ENCODE measurements around the gene NUMA1. TPM values are rescaled to one million over a fixed set of nuclear protein-coding genes. Genes with fewer than 3 reads are reported as not detected.

NUMA1 gene
- total RNA-seq, 2 experiments from 2014 or later: 148 to 159 TPM

DNA sequence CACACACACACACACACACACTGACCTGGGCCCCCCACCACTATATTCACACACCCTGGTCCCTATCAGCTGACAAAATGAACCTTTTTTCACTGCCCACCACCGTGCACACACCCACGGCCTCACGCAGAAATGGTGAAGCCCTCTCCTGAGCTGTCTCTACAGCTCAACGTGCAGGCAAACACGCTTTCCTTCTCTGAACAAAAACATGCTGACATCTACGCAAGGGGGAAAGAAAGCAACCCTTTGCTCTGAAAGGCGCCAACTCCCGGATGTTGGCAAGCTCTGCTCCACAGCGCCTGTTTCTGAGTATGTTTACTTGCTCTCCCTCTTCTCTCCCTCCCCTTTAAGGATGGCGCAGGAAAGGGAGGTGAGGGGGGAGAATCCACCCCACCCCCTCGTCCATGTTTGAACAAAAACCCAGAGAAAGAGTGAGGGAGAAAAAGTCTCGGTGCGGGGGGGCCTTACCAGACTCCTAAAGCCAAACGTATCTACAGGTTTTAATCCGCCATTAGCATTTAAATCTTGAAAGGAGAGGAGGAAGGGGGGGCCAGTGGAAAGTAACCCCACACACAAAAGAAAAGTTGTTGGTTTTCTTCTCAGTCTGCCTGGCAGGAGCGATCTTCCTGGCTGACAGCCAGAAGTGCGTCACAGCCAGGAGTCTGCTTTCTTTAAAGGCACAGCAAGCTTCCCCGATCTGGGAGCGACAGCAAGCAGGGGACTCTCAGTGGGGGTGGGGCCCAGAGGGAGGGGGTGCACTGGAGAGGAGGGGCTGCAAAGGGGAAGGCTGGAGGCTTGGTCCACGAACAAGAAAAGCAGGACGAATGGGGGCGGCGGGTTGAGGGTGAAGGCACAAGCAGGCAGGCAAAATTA is 39.6 kb downstream of the NUMA1 start:
- Histone ChIP-seq H3K36me3 (ENCODE audit: insufficient read depth, low read length) (peaks cover 9% of the 10 kb centered on the region), H3K27ac (ENCODE audit: low read depth, low read length, poor library complexity, severe bottlenecking) (peak overlapping the region; percentile 52), H3K9me3 (ENCODE audit: low read length) (no peaks in the 10 kb centered on the region), H3K9me2 (ENCODE audit: insufficient read depth, low read length) (no peaks in the 10 kb centered on the region), H3K79me2 (ENCODE audit: insufficient read depth, low read depth, low read length) (peaks cover 52% of the 10 kb centered on the region; the same call in 1 of the 2 replicates), H4K20me1 (ENCODE audit: insufficient read depth, low read length) (peaks cover 34% of the 10 kb centered on the region), H3K4me2 (ENCODE audit: low read length) (peak overlapping the region; percentile 90), H3K4me1 (ENCODE audit: insufficient read depth, low read length, poor library complexity, severe bottlenecking) (peaks cover 72% of the 10 kb centered on the region), H3K4me3 (ENCODE audit: low read depth, low read length, poor library complexity, severe bottlenecking) (peak overlapping the region; percentile 66), H2AFZ (ENCODE audit: low read length) (no peak overlapping the region)
- no TSS peak for BruUV-seq (replicated peaks)
- DNase-seq (ENCODE audit: low spot score): peak; percentile 72
- ChIA-PET POLR2A (interaction anchor here (0.7 to 1.9 kb wide), 7 partner anchors 8 to 374 kb away, joined by 3 to 8 read pairs (median 5); no protein-coding TSS in a partner anchor), CTCF (ENCODE audit: unreplicated experiment) (interaction anchor here (1.1 to 1.8 kb wide), 2 partner anchors 9 to 11 kb away, joined by 4 read pairs; no protein-coding TSS in a partner anchor)
- intact Hi-C loops (cut with micrococcal nuclease; ENCODE audit: unreplicated experiment): no loop called here
- no peak for TF ChIP-seq EZH2phosphoT487 (IDR thresholded peaks at IDR 0.05; ENCODE audit: borderline replicate concordance, low read depth, low read length)
- TF ChIP-seq, protein P1, sequence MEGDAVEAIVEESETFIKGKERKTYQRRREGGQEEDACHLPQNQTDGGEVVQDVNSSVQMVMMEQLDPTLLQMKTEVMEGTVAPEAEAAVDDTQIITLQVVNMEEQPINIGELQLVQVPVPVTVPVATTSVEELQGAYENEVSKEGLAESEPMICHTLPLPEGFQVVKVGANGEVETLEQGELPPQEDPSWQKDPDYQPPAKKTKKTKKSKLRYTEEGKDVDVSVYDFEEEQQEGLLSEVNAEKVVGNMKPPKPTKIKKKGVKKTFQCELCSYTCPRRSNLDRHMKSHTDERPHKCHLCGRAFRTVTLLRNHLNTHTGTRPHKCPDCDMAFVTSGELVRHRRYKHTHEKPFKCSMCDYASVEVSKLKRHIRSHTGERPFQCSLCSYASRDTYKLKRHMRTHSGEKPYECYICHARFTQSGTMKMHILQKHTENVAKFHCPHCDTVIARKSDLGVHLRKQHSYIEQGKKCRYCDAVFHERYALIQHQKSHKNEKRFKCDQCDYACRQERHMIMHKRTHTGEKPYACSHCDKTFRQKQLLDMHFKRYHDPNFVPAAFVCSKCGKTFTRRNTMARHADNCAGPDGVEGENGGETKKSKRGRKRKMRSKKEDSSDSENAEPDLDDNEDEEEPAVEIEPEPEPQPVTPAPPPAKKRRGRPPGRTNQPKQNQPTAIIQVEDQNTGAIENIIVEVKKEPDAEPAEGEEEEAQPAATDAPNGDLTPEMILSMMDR (conservative IDR thresholded peaks at IDR 0.05; ENCODE audit: low read length): 0 out of 2 replicates have a peak, but pooled peaks have one; percentile 22

DNA sequence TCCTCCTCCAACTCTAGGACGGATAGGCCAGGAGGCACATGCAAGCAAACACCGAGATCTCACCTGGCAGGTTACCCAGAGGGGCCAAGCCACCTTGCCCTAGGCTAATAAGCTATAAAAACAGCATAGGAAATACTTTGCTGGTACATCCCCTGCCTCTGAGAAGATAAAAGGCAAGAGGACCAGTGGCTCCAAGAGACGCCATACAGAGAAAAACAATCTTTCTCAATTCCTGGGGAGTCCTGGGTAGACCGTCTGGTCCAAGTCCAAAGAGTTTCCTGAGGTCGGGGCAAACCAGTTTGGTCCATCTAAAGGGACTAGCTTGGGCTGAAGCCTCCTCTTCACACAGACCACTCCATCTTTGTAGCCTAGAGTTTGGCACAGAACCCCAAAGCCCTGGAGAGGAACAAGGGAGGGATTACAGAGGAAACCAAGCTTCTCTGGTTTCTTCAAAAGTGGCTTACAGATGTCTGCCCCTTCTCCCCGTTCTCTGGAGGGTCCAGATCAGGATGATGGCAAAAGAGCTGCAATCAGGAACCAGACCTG is 40.4 kb downstream of the NUMA1 start:
- intact Hi-C loops (cut with micrococcal nuclease; ENCODE audit: unreplicated experiment): no loop called here
- TF ChIP-seq, protein P1 (conservative IDR thresholded peaks at IDR 0.05; ENCODE audit: low read length): no peak
- TF ChIP-seq EZH2phosphoT487 (IDR thresholded peaks at IDR 0.05; ENCODE audit: borderline replicate concordance, low read depth, low read length): no peak
- DNase-seq (ENCODE audit: low spot score): no peak
- Histone ChIP-seq H3K9me3 (ENCODE audit: low read length) (no peaks in the 10 kb centered on the region), H3K9me2 (ENCODE audit: insufficient read depth, low read length) (no peaks in the 10 kb centered on the region), H3K4me2 (ENCODE audit: low read length) (peak overlapping the region; percentile 90), H2AFZ (ENCODE audit: low read length) (no peak overlapping the region), H3K36me3 (ENCODE audit: insufficient read depth, low read length) (peaks cover 17% of the 10 kb centered on the region), H4K20me1 (ENCODE audit: insufficient read depth, low read length) (peaks cover 34% of the 10 kb centered on the region), H3K79me2 (ENCODE audit: insufficient read depth, low read depth, low read length) (peaks cover 52% of the 10 kb centered on the region; the same call in 1 of the 2 replicates), H3K4me3 (ENCODE audit: low read depth, low read length, poor library complexity, severe bottlenecking) (peak overlapping the region; percentile 66), H3K4me1 (ENCODE audit: insufficient read depth, low read length, poor library complexity, severe bottlenecking) (peaks cover 72% of the 10 kb centered on the region), H3K27ac (ENCODE audit: low read depth, low read length, poor library complexity, severe bottlenecking) (peak overlapping the region; percentile 84)
- ChIA-PET CTCF (ENCODE audit: unreplicated experiment) (interaction anchor here (1.1 to 1.8 kb wide), 4 partner anchors 8 to 15 kb away, joined by 3 to 7 read pairs (median 4); no protein-coding TSS in a partner anchor), POLR2A (interaction anchor here (0.8 to 1.9 kb wide), 10 partner anchors 9 to 73 kb away, joined by 3 to 8 read pairs (median 5); partner anchors contain the start of gene ANAPC15)
- no TSS peak for BruUV-seq (replicated peaks)

Measured in OCI-LY7 (cell line).